Fibroblast of lung (primary cell): ENCODE data around the gene HUNK. TPM values are rescaled to one million over a fixed set of nuclear protein-coding genes. Genes with fewer than 3 reads are reported as not detected.

Experiments
- DNase-seq, 2 donors: peaks; one replicate each; pipeline versions ENCODE4 v3.0.0 to v3.0.0-alpha.2; 2010; ENCODE audit warnings: low read depth in 2 of 2
- H2AFZ ChIP-seq: 2 replicates; pipeline ENCODE4 v1.5.1; 2012; ENCODE audit warnings: low read length, control low read depth, inconsistent platforms
- H3K27ac ChIP-seq: 2 replicates; pipeline ENCODE4 v1.5.1; 2011; ENCODE audit warnings: low read length, control low read depth; ENCODE audit not compliant: insufficient read depth
- H3K27me3 ChIP-seq: 2 replicates; pipeline ENCODE4 v1.5.1; 2011; ENCODE audit warnings: mild to moderate bottlenecking, low read length; ENCODE audit not compliant: control insufficient read depth, insufficient read depth
- H3K36me3 ChIP-seq: 2 replicates; pipeline ENCODE4 v1.5.1; 2011; ENCODE audit warnings: low read length; ENCODE audit not compliant: control insufficient read depth, insufficient read depth
- H3K4me1 ChIP-seq: 2 replicates; pipeline ENCODE4 v1.5.1; 2011; ENCODE audit warnings: low read length; ENCODE audit not compliant: control insufficient read depth, insufficient read depth; ENCODE audit errors: extremely low read depth
- H3K4me2 ChIP-seq: 2 replicates; pipeline ENCODE4 v1.5.1; 2011; ENCODE audit warnings: low read length, control low read depth; ENCODE audit not compliant: insufficient read depth; ENCODE audit errors: extremely low read depth
- H3K4me3 ChIP-seq, 4 experiments: fragments of 200-600 bp in 1 of 4; sonication (generic) in 1 of 4; replicated peaks in 1 of 4; 2 replicates each; pipeline ENCODE4 v1.5.1; 2011 to 2016; ENCODE audit warnings: low read length in 4 of 4, low read depth in 3 of 4, mild to moderate bottlenecking in 3 of 4, control low read depth in 2 of 4, inconsistent platforms in 1 of 4, mixed read lengths in 1 of 4; ENCODE audit not compliant: insufficient read depth in 1 of 4; ENCODE audit errors: control extremely low read depth in 1 of 4
- H3K79me2 ChIP-seq: 2 replicates; pipeline ENCODE4 v1.5.1; 2012; ENCODE audit warnings: mild to moderate bottlenecking, low read length, inconsistent platforms; ENCODE audit not compliant: control insufficient read depth, insufficient read depth
- H3K9ac ChIP-seq: 2 replicates; pipeline ENCODE4 v1.5.1; 2011; ENCODE audit warnings: mild to moderate bottlenecking, low read length, control low read depth; ENCODE audit not compliant: insufficient read depth
- H3K9me3 ChIP-seq: 2 replicates; pipeline ENCODE4 v1.5.1; 2012; ENCODE audit warnings: low read depth, low read length; ENCODE audit not compliant: control insufficient read depth, insufficient read depth
- H4K20me1 ChIP-seq: 2 replicates; pipeline ENCODE4 v1.5.1; 2011; ENCODE audit warnings: low read length; ENCODE audit not compliant: control insufficient read depth, insufficient read depth; ENCODE audit errors: extremely low read depth
- EZH2 ChIP-seq: IDR thresholded peaks from 2 replicates; pipeline ENCODE4 v1.5.1; 2012; ENCODE audit warnings: low read length, control low read depth, mild to moderate bottlenecking; ENCODE audit errors: missing control alignments
- polyA plus RNA-seq, 2 donors: library from polyadenylated mRNA; depleted of rRNA in 1 of 2; stranded (reverse) in 1 of 2; unstranded in 1 of 2; fragments of >200 nt; gene quantifications; 2 replicates each; pipeline ENCODE4 v1.2.1, GENCODE V29; 2011 to 2012; ENCODE audit warnings: missing spikeins in 1 of 2
- total RNA-seq: library from RNA; depleted of rRNA; stranded (reverse); fragments of >200 nt; gene quantifications from 2 replicates; pipeline ENCODE4 v1.2.1, GENCODE V29; 2014
- TF ChIP-seq, protein P1 (sequence below), 2 donors: IDR thresholded peaks in 1 of 2; conservative IDR thresholded peaks in 1 of 2; 1 replicate in 1 of 2; 2 replicates in 1 of 2; pipeline ENCODE4 v1.5.1; 2011 to 2012; ENCODE audit warnings: low read length in 2 of 2, control low read depth in 1 of 2, inconsistent platforms in 1 of 2, low read depth in 1 of 2, mild to moderate bottlenecking in 1 of 2

The HUNK gene
- total and polyA plus RNA-seq, 2 donors (not counting 1 experiment from before 2014, with no cell fraction given): 0.09 to 0.33 TPM

DNA sequence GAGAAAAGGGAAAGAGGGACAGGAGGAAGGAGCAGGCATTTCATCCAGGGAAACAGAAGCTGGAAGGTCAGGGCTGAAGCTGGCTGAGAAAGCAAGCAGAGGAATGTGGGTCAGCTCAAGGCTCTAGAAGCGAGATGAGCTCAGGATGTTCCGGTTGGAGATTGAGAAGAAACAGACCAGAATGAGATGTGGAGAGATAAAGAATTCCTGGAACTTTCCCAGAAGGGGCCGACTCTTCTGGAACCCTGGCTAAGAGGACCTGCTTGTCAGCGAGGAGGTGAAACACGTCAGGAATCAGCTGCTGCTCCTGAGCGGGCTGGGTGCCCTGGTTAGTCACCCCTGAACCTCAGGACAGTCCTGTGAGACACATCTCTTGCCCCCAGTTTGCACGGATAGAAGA, 75.9 kb downstream of the HUNK start:
- no peak overlapping the region for H3K4me3 ChIP-seq
- H3K9ac ChIP-seq: no peak overlapping the region
- no peaks in the 10 kb centered on the region for H3K79me2 ChIP-seq
- no peak overlapping the region for H3K27ac ChIP-seq
- no peak for TF ChIP-seq EZH2
- TF ChIP-seq, protein P1, sequence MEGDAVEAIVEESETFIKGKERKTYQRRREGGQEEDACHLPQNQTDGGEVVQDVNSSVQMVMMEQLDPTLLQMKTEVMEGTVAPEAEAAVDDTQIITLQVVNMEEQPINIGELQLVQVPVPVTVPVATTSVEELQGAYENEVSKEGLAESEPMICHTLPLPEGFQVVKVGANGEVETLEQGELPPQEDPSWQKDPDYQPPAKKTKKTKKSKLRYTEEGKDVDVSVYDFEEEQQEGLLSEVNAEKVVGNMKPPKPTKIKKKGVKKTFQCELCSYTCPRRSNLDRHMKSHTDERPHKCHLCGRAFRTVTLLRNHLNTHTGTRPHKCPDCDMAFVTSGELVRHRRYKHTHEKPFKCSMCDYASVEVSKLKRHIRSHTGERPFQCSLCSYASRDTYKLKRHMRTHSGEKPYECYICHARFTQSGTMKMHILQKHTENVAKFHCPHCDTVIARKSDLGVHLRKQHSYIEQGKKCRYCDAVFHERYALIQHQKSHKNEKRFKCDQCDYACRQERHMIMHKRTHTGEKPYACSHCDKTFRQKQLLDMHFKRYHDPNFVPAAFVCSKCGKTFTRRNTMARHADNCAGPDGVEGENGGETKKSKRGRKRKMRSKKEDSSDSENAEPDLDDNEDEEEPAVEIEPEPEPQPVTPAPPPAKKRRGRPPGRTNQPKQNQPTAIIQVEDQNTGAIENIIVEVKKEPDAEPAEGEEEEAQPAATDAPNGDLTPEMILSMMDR (conservative IDR thresholded peaks at IDR 0.05 in 1 of 2, IDR thresholded peaks at IDR 0.05 in 1 of 2; ENCODE audit: low read depth in 1 of 2, low read length in 2 of 2): no peak
- no peaks in the 10 kb centered on the region for H3K9me3 ChIP-seq
- no peak for DNase-seq
- no peaks in the 10 kb centered on the region for H3K36me3 ChIP-seq
- H4K20me1 ChIP-seq: peaks cover 1% of the 10 kb centered on the region
- no peak overlapping the region for H2AFZ ChIP-seq
- H3K4me2 ChIP-seq: no peak overlapping the region
- no peaks in the 10 kb centered on the region for H3K27me3 ChIP-seq
- H3K4me1 ChIP-seq: no peaks in the 10 kb centered on the region

DNA sequence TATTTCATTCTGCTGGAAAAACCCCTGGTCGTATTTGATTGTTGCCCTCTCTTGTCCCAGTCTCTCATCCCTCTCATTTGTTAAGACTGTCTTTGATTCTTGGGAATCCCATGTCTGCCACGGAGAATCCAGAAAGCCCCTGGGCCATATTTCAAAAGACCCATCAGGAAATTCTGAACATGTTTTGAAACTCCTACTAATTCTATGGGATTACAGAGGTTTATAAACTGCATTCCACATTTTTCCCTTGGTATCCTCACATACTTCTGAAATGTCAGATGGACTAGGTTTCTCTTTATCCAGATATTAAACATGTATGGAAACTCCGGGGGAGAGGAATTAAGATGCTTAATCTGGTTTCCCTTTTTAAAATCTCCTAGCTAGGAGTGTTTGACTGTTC, 80.0 kb downstream of the HUNK start:
- Histone ChIP-seq H3K9me3 (no peaks in the 10 kb centered on the region), H3K9ac (no peak overlapping the region), H3K27ac (no peak overlapping the region), H3K79me2 (no peaks in the 10 kb centered on the region), H3K36me3 (no peaks in the 10 kb centered on the region), H2AFZ (no peak overlapping the region), H3K4me3 (no peak overlapping the region), H3K4me1 (no peaks in the 10 kb centered on the region), H4K20me1 (no peaks in the 10 kb centered on the region), H3K27me3 (no peaks in the 10 kb centered on the region), H3K4me2 (no peak overlapping the region)
- TF ChIP-seq EZH2: no peak
- TF ChIP-seq, protein P1 (conservative IDR thresholded peaks at IDR 0.05 in 1 of 2, IDR thresholded peaks at IDR 0.05 in 1 of 2; ENCODE audit: low read depth in 1 of 2, low read length in 2 of 2): no peak
- no peak for DNase-seq

DNA sequence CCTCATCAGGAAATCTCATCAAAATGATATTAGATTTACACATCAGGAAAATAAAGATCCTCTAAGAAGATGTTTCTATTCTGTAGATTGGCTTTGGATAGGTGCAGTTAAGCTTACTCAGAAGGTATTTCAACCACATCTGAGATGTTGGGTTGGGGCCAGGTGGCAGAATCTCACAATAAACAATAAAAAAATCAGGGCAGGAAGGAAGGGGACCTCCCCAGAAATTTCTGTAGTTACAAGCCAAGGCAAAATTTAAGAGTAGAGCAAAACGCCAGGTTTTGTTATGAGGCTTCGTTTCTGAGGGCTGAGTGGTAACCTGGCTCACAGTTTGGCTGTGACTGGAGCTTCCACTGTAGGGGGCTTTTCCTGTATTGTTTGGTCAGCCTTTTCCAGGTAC, 84.8 kb downstream of the HUNK start:
- H3K27me3 ChIP-seq: no peaks in the 10 kb centered on the region
- DNase-seq: no peak
- TF ChIP-seq, protein P1 (conservative IDR thresholded peaks at IDR 0.05 in 1 of 2, IDR thresholded peaks at IDR 0.05 in 1 of 2; ENCODE audit: low read depth in 1 of 2, low read length in 2 of 2): no peak
- no peak for TF ChIP-seq EZH2

More for the DNA sequence above, 84.8 kb downstream of the HUNK start:
- Histone ChIP-seq H3K9me3 (no peaks in the 10 kb centered on the region), H3K36me3 (no peaks in the 10 kb centered on the region), H3K9ac (no peak overlapping the region), H3K27ac (no peak overlapping the region), H3K79me2 (no peaks in the 10 kb centered on the region), H4K20me1 (no peaks in the 10 kb centered on the region), H3K4me2 (no peak overlapping the region), H3K4me3 (no peak overlapping the region), H3K4me1 (no peaks in the 10 kb centered on the region), H2AFZ (no peak overlapping the region)
